Erythroblast (primary cell): ENCODE measurements around the gene DTNB.

Source experiments
- GATA1 ChIP-seq: IDR thresholded peaks from 2 replicates; pipeline ENCODE4 v1.6.1; 2011; ENCODE audit warnings: low read depth, mild to moderate bottlenecking, control low read depth, low read length, moderate library complexity
- POLR2A ChIP-seq: IDR thresholded peaks from 2 replicates; pipeline ENCODE4 v1.6.1; 2011; ENCODE audit warnings: mild to moderate bottlenecking, low read length

DNA sequence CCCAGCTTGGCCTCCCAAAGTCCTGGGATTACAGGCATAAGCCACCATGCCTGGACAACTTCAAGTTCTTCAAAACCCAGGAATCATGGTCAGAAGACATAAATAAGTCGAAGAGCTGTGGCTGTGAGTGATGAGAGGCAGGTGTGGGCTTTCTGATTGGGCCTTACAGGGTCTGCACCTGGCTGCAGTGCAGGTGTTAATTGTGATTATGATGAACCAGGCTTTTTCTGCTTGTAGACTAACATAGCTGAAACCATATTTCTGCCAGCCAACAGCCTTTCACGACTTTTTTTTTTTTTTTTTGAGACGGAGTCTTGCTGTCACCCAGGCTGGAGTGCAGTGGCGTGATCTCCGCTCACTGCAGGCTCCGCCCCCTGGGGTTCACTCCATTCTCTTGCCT, 14.9 kb upstream of the DTNB start:
- TF ChIP-seq POLR2A (no peak), GATA1 (no peak)
